Hippocampal formation (tissue), 2 donors: ENCODE data around the gene SLC6A9.

Experiments
- DNase-seq, 2 donors: peaks; one replicate each; lab custom pipeline; 2025; lab: John Stamatoyannopoulos, UW

The SLC6A9 gene

GRCh38 chr1:44031252-44032169 lies at the start of gene SLC6A9:
SLC6A9 (minus strand) TSS chr1:44031462; CDS start chr1:44024277, 7,185 bp downstream.
- peak in 1 of 2 donors; percentile 25 for DNase-seq

DNA sequence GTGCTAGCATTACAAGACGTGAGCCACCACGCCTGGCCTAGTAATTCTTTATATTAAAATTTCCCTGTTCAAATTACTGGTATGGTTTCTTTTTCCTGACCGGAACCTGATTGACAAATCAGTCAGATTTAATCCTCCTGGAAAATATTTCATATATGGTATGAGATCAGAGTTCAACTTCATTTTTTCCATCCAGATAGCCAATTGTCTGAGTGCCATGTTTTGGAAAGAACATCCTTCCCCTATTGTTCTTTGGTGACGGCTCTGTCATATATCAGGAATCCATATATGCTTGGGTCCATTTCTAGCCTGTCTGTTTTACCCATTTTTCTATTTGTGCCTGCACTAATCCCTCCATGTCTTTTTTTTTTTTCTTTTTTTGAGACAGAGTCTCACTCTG lies 48.3 kb upstream of the SLC6A9 start:
- no peak for DNase-seq

- DNase-seq = no peak
Measured at GRCh38 chr1:44078104-44078503, 46.8 kb upstream of the SLC6A9 start.

- no peak for DNase-seq
Measured at GRCh38 chr1:44077421-44077820, 46.2 kb upstream of the SLC6A9 start.

GRCh38 chr1:44076066-44076465 lies 44.8 kb upstream of the SLC6A9 start:
- no peak for DNase-seq

- DNase-seq = no peak
Measured at GRCh38 chr1:44074415-44074814, 43.2 kb upstream of the SLC6A9 start.

- DNase-seq = no peak
Measured at GRCh38 chr1:44073528-44073927, 42.3 kb upstream of the SLC6A9 start.

- no peak for DNase-seq
Measured at GRCh38 chr1:44072821-44073220, 41.6 kb upstream of the SLC6A9 start.

- DNase-seq = no peak
Measured at GRCh38 chr1:44072204-44072603, 40.9 kb upstream of the SLC6A9 start.

GRCh38 chr1:44071461-44071860 lies 40.2 kb upstream of the SLC6A9 start:
- DNase-seq = no peak

DNA sequence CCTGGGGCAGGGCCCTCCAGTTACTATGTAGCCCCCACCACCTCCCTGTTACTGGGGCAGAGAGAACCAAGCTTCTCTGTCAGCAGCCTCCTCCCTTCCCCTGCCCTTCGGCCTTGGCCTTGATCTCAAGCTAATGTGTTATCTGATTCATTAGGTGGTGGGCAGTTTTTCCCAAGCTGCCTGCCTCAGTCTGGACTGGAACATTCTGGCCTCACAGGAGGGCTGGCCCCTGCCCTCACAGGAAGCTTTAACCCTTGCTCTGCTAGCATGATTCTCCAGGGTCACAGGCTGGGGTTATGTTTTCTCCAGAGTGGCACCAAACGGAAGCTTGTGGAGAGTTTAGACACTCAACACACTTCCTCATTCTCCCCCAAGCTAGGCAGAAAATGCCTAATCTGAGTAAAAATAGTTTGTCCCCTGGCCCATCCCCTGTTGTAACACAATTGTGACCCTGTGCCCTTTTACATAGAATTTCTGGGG lies 37.2 kb upstream of the SLC6A9 start:
- DNase-seq = no peak

- no peak for DNase-seq
Measured at GRCh38 chr1:44067266-44068250, 36.3 kb upstream of the SLC6A9 start.

DNA sequence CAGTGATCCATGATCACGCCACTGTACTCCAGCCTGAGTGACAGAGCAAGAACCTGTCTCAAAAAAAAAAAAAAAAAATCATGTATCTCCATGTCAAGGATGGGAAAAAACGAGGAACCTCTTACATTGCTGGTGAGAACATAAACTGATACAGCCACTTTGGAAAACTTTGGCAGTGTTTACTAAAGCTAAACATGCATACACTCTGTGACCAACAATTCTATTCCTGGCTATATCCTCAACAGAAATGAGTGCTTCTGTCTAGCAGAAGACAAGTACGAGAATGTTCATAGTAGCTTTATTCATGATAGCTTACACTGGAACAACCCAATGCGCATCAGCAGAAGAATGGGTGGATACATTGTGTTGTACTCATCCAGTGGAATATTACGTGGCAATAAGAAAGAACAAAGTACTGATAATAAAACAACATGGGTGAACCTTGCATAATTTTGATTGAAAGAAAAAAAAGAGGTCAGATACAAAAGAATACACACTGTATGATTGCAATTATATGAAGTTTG lies 31.5 kb upstream of the SLC6A9 start:
- no peak for DNase-seq

- DNase-seq = no peak
Measured at GRCh38 chr1:44061857-44062256, 30.6 kb upstream of the SLC6A9 start.

DNA sequence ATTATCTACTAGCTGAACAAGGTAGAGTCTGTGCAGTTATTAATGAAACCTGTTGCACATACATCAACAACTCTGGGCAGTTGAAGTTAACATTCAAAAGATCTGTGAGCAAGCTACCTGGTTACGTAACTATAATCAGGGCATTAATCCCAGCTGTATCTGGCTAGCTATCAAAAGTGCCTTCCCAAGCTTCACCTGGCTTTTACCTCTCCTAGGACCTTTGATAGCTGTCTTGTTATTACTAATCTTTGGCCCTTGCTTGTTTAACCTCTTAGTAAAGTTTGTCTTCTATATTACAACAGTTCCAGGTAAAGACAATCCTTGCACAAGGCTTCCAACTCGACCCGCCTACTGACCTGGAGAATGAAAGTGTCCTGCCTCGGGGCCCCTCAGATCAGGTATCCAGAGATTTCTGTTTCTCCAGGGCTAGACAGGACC lies 29.6 kb upstream of the SLC6A9 start:
- no peak for DNase-seq

DNA sequence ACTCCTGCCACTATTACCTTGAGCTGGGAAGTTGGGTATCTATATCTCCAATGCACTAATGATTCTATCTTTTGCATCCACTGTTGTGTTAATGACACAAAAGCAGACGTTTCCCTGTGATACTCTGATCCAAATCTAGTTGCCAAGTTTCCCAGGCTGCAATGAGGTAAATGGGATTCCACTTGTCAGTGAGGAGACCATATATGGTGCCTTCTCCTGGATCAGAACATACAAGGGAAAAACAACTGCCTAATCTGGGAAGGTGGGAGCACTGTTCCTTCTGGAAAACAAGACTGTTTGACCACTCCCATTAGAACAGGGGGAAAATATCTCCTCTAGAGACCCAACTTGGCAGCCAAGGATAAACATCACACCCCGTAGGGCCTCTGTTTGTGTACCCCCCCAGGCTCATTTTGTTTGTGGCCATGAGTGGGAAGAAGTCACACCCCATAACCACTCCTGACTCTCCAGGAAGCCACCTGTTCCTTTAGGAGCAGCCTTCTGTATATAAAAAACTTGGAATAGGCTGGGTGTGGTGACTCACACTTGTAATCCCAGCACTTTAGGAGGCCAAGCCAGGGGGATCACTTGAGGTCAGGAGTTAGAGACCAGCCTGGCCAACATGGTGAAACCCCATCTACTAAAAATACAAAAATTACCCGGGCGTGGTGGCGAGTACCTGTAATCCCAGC lies 28.5 kb upstream of the SLC6A9 start:
- DNase-seq = no peak

DNA sequence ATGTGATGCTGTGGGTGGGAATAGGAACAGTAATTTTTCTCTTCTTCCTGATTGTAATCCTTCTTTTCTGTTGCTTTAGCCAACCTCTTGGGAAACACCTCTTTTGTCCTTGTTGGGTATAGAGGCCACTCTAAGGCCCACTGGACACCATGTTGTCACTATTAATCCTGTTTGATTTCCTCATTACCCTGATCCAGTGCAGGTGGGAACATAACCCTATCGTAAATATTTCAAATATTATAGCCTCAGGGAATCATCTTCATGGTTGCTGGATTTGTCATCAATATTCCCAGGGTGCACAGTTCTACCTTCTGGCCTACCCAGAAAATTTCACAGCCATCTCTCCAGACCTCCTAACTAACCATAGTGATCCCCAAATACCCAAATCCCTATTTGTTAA lies 27.9 kb upstream of the SLC6A9 start:
- no peak for DNase-seq

- no peak for DNase-seq
Measured at GRCh38 chr1:44057293-44057692, 26.0 kb upstream of the SLC6A9 start.

- DNase-seq = no peak
Measured at GRCh38 chr1:44053394-44053793, 22.1 kb upstream of the SLC6A9 start.

DNA sequence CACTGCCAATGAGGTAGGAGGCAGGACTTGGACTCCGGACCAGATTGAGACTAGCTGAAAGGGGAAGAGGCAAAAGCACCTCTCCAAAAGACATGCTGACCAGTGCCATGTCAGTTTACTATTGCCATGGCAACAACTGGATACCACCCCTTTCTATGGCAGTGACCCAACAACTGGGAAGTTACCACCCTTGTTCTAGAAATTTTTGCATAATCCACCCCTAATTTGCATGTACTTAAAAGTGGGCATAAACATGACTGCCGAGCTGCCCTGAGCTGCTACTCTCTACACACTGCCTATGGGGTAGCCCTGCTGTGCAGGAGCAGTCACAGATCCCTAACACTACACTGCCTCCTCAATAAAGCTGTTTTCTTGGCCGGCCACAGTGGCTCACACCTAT lies 19.0 kb upstream of the SLC6A9 start:
- DNase-seq = no peak

- no peak for DNase-seq
Measured at GRCh38 chr1:44049839-44050238, 18.6 kb upstream of the SLC6A9 start.
